HG03045 (cell line): Measurements from ENCODE around the gene LEFTY1.
"Not testable (repeated sequence)": the region's sequence is repeated elsewhere in the genome, so short reads cannot be mapped to it uniquely, and the experiment has no call there.

Experiments used
- ATAC-seq: cut with Tn5 transposase; IDR thresholded peaks from one replicate; pipeline ENCODE4 v1.9.1; 2021; ENCODE audit warnings: mild to moderate bottlenecking, moderate library complexity; ENCODE audit not compliant: unreplicated experiment

LEFTY1 gene

DNA sequence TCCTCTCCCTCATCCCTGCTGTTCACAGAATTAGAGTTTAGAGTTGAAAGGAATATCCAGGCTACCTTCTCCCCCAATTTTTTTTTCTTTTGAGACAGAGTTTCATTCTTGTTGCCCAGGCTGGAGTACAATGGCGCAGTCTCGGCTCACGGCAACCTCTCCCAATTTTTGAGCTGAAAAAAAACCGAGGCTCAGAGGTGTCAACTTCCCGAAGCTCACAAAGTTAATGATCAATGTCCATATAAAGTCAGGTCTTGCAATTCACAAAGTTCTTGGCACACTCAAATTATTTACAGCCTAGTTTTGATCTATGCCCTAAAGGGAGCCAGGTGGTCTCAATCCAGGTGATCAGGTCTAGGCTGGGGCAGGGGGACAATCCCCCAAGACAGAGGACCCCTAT lies 797 bp upstream of the LEFTY1 start:
- ATAC-seq = no peak

DNA sequence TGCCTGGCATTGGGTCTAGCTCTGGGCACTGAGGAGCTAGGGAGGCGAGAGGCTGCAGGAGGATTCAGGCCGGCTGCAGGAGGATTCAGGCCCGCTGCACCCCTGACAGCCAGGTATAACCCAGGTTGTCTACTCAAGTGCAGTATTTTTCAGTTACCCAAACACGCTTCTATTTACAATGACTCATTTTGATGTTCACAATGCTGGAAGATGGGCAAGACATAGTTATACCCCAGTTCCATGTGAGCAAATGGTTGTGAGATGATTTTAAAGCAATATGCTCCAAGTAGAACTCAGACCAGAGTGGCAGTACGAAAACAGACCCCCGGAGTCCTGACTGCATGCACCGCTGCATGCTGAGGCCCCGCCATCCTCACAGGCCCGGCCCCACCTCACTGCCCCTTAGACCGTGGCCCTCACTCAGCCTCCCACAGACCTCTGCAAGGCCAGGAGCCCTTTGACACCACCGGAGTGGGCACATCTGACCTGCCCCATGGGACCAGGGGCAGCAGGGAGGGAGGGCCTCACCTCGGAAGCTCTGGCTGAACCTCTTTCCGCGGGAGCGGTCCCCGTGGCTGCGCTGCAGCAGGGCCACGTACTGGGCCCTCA lies 553 bp downstream of the LEFTY1 start:
- no peak for ATAC-seq

DNA sequence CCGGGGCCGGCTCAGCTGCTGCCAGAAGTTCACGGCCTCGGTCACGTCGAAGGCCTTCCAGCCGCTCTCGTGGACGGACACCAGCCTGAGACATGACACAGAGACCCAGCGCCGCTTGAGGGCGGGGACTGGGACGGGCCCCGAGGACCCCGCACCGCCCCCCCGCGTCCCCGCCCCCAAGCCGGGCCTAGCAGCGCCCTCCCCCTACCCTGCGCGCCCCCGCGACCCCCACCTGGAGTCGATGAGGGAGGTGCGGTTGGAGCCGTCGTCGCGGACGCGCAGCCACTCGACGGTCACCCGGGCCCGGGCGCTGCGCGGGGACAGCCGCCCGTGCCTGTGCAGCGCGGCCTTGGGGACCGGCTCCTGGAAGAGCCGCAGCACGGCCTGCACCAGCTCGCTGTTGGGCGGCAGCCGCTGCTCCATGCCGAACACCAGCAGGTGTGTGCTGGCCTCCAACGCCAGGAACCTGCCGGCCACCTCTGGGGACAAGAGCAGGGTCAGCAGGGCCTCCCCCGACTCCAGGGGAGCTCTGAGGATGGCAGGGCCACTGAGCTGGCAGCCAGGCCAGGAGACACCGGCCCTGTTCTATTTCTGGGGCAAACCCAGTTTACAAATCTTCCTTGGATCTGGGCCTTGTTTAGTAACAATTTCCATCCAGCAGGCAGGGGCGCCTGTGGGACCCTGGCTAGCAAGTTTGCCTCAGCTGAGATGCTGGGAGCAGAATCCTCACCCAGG lies 1.2 kb downstream of the LEFTY1 start:
- ATAC-seq = not testable (repeated sequence)

DNA sequence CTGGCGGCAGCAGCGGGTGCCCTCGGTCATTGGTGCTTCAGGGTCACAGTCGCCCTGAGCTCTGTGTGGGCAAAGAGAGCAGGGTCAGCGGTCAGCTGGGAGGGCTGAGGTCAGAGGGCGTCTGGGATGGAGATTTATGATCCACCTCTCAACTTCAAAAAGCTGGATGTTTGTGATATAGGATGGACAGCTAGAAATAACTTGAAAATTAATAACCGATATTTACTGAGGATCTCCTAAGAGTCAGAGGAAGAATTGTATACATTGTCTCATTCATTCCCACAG lies 2.0 kb downstream of the LEFTY1 start:
- no peak for ATAC-seq

DNA sequence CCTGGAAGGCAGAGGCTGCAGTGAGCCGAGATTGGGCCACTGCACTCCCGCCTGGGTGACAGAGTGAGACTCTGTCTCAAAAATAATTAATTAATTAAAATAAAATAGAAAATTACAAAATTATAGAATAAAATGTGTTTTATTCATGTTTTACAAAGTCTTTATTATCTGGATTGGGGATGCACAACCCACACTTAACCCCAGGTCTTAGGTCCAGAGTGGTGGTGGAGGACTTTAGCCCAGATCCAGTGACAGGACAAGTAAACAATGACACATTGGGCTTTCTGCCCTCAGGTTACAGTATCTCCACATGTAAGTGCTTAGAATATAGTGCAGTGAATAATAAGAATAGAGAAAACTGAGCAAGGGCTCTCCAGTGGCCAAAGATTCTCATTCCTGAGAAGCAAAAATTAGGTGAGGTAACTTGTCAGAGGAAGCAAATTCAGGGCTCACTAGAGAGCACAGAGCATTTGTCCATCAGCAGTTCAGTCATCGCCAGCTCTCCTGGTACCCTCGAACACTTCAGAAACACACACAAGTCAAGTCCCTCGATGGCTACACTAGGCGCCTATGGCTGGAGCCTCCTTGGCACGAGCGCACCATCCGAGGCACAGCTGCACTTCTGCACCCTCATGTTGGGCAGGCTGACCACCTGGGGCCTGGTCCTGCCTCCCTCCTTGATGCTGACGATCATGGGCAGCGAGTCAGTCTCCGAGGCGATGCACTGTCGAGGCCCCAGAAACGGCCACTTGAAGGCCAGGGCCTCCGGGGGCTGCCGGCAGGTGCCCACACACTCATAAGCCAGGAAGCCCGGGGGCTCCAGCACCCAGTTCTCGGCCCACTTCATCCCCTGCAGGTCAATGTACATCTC lies 2.6 kb downstream of the LEFTY1 start:
- no peak for ATAC-seq

DNA sequence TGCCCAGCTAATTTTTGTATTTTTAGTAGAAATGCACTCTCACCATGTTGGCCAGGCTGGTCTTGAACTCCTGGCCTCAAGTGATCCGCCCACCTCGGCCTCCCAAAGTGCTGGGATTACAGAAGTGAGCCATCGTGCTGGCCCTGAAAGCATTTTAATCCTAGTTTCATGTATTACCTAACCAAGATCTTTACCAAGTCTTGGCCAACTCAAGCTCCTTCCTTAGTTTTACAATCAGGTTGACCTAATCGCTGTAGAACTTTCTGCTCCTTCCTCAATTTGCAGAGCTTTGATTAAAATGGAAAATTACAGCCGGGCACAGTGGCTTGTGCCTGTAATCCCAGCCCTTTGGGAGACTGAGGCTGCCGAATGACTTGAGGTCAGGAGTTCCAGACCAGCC lies 3.6 kb downstream of the LEFTY1 start:
- no peak for ATAC-seq

DNA sequence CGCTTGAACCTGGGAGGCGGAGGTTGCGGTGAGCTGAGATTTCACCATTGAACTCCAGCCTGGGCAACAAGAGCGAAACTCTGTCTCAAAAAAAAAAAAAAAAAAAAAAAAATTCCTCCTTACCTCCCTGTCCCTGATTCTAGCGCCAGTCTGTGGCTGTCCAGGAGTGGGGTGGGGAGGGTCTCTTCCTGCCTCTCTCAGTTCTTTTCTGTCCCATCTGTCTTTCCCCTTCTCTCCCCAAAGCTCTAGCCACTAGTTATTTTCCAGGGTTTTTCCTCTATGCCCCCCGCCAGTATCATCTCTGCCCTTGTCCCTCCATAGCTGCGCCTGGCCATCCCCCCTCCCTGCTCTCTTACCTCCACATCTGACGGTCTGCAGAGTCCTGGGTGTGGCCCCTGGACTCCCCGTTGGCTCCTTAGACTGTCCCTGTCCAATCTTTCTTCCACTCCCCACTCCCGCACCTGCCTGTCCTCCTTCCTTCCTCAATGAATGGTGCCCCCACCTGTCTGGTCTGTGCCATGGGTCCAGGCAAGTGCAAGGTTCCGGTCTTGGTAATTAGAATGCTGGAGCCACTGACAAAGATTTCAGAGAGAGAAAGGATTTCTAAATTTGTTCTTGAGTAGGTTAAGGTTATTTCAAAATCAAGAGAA lies 5.2 kb downstream of the LEFTY1 start:
- no peak for ATAC-seq

DNA sequence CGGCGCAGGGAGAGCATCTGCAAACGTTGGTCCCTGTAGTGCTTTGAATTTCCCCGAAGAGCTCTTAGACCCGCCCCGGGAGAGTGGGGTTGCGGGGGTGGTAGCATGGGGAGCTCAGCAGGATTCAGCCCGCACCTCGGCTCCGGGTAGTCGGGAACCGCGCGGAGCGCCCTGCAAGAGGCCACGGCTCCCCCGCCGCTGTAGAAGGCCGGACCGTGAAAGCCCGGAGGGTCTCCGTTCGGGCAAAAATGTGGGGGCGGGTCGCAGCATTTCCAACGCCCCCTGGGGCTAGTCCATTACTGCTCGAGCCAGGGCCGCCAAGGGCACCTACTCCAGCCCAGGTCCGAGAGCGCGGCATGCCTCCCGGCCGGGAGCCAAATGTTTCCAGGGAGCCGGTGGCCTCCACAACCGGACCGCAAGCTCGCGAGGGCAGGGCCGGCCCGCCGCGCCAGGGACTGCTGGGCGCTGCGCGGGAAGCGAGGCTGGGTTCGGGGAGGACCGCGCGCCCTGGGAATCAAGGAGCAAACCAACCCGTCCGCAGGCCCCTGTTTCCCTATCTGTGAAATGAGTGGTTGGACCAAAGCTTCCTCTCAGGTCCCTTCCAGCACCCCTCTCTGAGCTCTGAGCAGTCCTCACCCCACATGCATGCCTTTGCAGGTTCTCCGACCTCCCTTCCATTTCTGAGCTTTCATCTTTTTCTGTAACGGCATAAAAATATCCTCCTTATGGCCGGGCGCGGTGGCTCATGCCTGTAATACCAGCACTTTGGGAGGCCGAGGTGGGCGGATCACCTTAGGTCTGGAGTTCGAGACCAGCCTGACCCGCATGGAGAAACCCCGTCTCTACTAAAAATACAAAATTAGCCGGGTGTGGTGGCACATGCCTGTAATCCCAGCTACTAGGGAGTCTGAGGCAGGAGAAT lies 6.0 kb downstream of the LEFTY1 start:
- ATAC-seq = peak; percentile 29

DNA sequence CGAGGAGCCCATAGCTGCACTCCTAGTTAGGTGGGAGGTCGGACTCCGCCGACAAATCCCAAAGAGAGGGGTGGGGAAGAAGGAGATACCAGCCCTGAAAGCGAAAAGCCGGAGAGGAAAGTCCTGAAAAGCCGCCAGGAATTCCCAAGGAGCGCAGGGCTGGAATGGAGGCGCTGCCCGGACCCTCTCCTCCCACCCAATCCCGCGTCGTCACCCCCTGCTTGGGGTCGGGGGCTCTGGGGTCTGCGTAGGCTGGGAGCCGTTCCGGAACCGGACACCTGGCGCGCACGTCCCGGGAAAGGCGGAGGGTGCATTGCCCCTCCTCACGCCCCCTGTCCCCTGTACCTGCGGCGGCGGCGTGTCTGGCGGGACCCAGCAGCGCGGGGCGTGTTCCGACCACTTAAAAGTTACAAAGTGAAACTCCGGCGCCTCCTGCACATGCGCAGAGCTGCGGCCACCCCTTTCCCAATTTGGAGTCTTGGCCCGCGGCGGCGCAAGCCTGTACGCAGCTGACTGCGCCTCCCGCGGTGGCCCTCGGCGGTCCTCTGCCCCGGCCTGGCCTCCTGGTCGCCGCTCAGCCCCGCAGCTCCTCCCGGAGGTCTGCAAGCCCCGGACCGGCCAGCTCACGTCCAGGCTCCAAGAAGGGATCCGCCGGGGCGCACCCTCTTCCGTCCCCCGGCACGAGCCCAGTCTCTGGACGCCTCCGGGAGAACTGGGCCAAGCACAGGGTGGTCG lies 6.8 kb downstream of the LEFTY1 start, which contains the start of gene TMEM63A:
Gene TMEM63A (minus strand): TSS at position 422 of the 735 bp plus-strand sequence. CDS start 4,800 bp downstream, outside the sequence.
- ATAC-seq = peak; percentile 74

DNA sequence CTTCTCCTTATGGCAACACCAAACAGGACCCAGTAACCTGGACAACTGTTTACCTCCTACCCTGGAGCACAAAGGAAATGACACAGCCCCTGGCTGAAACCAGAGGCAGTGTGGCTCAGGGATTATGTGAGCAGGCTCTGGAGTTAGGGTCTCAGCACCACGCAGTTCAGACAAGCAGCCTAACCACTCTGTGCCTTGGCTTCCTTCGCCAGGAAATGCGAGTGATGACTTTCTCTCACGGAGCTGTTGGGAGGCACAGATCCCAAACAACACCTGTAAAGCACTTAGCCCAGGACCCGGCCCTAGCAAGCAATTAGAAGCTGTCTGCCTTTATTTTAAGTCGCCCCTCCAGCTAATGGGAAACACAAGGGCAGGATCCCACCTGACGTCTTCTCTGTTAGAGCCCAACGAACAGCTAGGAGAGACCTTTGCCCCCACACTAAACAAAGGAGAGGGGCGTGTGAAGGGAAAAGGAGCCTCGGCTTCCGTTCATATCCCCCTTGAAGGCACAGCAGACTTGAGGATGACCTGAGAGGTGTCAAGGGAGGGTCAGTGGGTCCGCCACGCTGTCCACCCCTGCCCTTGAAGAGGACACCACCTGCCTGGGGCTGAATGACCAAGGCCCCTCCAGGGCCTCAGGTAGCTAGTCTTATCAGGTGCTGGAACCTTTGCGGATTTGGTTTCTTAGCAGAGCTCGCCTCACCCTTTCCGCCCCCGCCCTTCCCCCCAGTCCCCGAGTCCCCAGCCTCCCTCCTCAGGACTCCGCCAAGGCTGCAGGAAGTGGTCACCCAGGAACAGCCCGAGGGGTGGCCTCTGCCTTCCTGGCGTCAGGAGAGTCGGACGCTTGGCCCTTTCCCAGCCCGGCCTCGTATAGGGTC lies 7.6 kb downstream of the LEFTY1 start:
- ATAC-seq = peak; percentile 26

DNA sequence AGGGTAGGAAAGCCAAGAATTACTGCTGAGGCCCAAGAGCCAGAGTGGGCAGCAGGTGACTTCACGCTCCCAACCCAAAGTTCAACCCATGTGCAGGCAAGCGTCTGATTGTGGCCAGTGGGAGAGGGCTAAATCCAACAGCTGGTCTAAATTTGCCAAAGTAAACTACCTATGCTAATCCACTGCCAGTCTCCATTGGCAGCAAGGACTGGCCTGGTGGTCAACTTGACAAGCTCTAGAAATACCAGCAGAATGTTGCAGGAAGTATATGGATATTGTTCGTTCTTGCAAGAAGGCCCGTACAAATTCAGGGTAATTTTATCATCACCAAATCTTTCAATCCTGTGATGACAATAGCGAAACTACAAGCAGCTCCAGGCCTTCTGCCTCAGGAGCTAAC lies 8.3 kb downstream of the LEFTY1 start:
- no peak for ATAC-seq

DNA sequence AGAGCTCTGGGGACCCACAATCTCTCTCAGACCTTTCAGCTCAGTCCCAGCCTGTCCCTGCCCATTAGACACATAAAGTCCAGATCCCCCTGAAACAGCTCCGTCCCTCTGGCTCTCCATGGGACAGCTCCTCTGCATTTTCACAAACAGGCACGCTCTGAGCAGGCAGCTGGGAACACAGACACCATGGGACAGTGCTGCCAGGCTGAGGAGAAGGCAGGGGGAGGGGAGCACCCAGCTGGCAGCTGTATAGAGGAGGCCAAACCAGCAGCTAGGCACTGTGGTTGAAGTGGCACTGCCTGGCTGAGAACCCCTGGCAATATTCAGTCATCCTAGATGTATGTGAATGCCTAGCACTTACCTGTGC lies 8.7 kb downstream of the LEFTY1 start:
- ATAC-seq = no peak

DNA sequence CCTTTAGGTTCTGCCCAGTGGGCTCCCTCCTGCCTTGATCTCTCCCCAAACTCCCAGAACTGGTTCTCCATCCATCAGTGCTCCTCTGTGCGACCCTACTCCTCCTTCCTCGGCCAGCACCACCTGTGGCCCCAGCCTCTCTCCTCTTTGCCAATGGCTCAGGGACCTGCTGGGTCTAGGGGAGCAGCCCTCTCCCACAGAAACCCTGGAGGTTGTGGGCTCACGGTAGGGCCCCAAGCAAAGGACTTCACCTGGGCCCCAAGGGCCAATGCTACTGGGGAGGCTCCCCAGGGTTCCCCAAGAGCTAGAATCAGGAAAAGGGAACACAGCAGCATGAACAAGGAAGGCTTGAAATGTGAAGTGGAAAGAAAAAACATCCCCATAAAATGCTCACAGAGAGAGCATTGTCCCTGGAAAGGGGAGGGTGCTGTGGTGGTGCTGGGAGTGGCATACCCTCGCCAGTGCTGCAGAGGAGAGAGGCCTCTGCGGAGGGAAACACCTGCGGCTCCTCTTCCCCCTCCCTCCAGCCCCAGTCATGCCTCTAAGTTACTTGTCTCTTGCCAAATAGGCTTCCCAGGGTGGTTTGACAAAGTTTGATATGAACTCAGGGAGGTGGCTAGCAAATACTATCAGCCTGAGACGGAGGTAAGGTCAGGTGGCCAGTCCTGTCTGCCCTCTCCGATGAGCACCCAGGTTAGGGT lies 9.3 kb downstream of the LEFTY1 start:
- ATAC-seq = no peak

DNA sequence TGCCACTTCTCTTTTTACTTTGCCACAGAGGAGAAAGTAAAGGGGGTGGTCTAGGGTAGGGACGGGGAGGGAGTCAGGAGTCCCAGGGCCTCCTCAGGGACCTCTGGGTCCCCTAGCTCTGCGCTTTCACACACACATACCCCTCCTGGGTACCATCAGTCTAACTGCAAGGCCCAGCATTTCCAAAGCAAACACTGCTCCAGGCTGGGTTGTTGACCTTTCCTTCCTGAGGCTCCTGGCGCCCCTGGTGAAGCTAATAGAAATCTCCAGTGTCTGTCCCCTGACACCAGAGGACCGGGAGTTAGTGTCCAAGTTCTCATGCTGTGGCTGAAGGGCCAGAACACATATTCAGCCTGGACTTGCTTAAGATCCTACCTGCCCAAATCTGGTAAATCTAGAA lies 10.7 kb downstream of the LEFTY1 start:
- ATAC-seq = no peak

DNA sequence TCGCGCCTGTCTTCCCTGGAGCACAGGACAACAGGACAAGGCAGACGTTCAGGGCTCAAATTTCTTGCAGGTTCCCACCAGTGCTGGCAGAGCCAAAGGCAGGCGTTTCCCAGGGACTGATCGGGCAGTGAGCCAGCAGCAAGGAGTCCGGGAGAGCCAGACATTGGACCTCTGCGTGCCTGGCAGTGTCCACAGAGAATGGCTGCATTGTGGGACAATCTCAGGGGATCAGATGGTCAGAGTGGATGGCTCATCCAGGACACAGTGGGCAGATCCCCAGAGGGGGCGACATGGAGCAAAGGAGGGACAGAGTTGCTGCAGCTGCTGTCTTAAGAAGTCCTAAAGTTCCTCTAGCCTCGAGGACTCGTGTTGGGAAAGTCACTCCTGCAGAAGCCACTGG lies 11.4 kb downstream of the LEFTY1 start:
- ATAC-seq = no peak

DNA sequence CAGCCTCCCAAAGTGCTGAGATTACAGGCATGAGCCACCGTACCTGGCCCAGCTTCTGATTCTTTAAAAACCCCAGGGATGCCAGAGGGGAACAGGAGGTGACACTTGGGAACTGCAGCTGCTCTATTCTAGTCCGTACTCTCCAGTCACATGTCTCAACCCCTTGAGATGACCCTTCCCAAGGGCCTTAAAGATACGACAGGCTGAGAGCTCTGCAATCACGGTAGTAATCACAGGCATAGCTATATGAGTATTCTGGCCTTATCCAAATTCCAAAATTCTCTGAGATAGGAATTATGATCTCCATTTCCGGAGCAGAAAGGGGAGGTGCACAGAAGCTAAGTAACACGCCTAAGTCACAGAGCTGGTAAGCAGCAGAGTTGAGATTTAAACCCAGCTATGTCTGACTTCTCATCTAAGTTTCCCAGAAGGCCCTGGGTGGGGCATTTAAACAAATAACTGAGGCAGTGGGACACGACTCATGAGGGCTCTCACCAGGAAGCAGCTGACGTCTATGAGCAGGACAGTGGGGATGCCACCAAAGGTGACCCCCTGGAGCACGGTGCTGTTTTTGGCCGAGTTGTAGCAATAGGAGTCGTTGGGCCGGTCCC lies 11.9 kb downstream of the LEFTY1 start:
- ATAC-seq = no peak

DNA sequence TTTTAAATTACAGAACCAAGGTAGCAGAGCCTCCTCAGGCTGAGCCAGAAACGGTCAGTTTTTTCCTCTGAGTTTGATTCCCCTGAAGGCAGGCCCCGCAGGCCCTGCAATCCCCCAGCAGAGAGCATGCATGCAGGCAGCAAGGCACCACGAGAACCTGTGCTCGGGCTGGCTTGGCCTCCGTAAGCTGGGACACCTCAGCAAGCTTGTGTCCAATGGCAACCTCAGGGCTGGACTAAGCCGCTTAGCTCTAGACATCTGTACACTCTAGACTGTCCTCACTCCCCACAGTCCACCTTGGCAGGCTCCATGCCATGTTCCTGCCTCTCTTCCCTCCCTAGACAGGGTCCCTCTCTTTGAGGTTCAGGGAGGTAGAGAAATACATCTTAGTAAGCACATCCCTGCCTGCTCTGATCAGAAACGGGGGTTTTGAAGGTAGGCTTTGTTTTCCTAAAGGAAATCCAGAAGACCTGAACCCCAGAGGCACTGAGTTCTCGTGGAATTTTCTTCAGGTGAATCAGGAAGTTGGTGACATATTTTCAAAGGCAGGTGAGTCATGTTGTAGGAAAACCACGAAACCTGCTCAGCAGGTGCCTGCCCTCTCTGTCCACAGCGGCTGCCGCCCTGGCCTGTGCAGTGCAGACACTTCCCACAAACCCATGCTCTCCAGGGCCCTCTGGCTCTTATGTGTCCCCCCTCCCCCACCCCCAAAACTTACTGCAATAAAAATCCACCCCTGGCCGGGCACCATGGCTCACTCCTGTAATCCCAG lies 13.7 kb downstream of the LEFTY1 start:
- ATAC-seq = no peak
